GM23338 (cell line): ENCODE results near the gene LTV1. TPM values are rescaled to one million over a fixed set of nuclear protein-coding genes. Genes with fewer than 3 reads are reported as not detected.

Source experiments
- EZH2 ChIP-seq: fragments of 200-600 bp; sonication (generic); IDR thresholded peaks from one replicate; pipeline ENCODE4 v1.8.0; 2017; ENCODE audit warnings: antibody characterized with exemption, mild to moderate bottlenecking, low read depth; ENCODE audit not compliant: unreplicated experiment
- REST ChIP-seq: IDR thresholded peaks from one replicate; pipeline ENCODE4 v1.6.1; 2018; ENCODE audit warnings: antibody characterized with exemption; ENCODE audit not compliant: unreplicated experiment
- ZNF114 ChIP-seq: fragments of 250-450 bp; sonication (Bioruptor Pico); IDR thresholded peaks from 2 replicates; pipeline ENCODE4 v1.5.0; 2020; ENCODE audit warnings: mild to moderate bottlenecking, moderate library complexity
- ZNF462 ChIP-seq: fragments of 250-450 bp; sonication (Bioruptor Pico); IDR thresholded peaks from 2 replicates; pipeline ENCODE4 v1.5.0; 2020; ENCODE audit warnings: mild to moderate bottlenecking, moderate library complexity
- polyA plus RNA-seq: library from polyadenylated mRNA; unstranded; fragments of >200 nt; fragmentation: Nextera tagmentation; extraction: Ambion mirVana; gene quantifications from 2 replicates; pipeline ENCODE4 v1.2.1, GENCODE V29; 2016
- total RNA-seq: library from RNA; depleted of rRNA; stranded (reverse); fragments of >200 nt; shearing (Covaris generic); gene quantifications from 2 replicates; pipeline ENCODE4 v1.2.3, GENCODE V29; 2014

Gene LTV1
- total and polyA plus RNA-seq, 2 experiments from 2014 or later: 36.5 to 72.4 TPM

GRCh38 chr6:143901885-143902750 lies 59.0 kb downstream of the LTV1 start (continued):
- TF ChIP-seq REST (no peak), ZNF114 (CRISPR knock-in tag) (no peak), EZH2 (no peak), ZNF462 (no peak)
